Measurements from ENCODE around the gene RAB41. TPM values are rescaled to one million over a fixed set of nuclear protein-coding genes. Genes with fewer than 3 reads are reported as not detected.
"Not testable (repeated sequence)": the region's sequence is repeated elsewhere in the genome, so short reads cannot be mapped to it uniquely, and the experiment has no call there.

The RAB41 gene
- not detected for polyA plus RNA-seq

- H3K27ac ChIP-seq (ENCODE audit: low read depth in 2 of 2, low read length in 1 of 2) = no peak within 1 kb of the TSS
- no peaks in the 10 kb centered on the region for H3K9me3 ChIP-seq (ENCODE audit: control insufficient read depth in 2 of 2, insufficient read depth in 1 of 2, low read depth in 1 of 2, low read length in 1 of 2)
- 90 to 95% methylated on average over 21 of the region's 21 CpGs for WGBS, 2 donors
- H3K4me3 ChIP-seq (ENCODE audit: low read depth in 1 of 2, low read length in 2 of 2) = no peak within 1 kb of the TSS
- no peaks in the 10 kb centered on the region for H3K4me1 ChIP-seq (ENCODE audit: control insufficient read depth in 2 of 2, insufficient read depth in 2 of 2, low read length in 1 of 2)
- H3K36me3 ChIP-seq (ENCODE audit: control insufficient read depth in 2 of 2, insufficient read depth in 2 of 2, low read length in 1 of 2) = peaks cover 0 to 2% of the 10 kb centered on the region in 2 donors
- no peaks in the 10 kb centered on the region for H3K27me3 ChIP-seq (ENCODE audit: control insufficient read depth in 1 of 2, insufficient read depth in 2 of 2, low read length in 2 of 2)
Measured at GRCh38 chrX:70281951-70282350, at the start of gene RAB41. TSS of gene RAB41 (plus strand) at chrX:70282172. CDS start at chrX:70282218, 46 bp downstream.

DNA sequence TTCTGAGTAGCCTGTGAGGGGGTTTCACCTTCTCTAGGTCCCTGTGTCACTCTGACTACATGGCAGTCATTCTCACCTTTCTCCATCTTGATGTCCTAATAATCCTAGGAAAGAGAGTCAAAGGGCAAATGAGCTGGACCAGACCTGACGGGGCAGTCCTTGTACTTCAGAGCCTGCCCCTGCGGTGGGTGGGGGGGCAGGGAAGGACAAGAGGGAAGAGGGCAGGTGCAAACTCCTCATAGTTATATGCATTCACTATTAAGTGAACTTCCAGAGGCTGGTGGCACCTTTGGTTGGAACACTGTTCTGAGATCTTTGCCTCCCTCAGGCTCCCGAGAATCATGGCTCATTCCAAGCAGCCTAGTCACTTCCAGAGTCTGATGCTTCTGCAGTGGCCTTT, 47.6 kb upstream of the RAB41 start, which contains the start of gene AWAT1:
Gene AWAT1 (plus strand): TSS at position 301 of the 400 bp plus-strand sequence. CDS start 41 bp downstream, at position 342.
- Histone ChIP-seq H3K9me3 (ENCODE audit: control insufficient read depth in 2 of 2, insufficient read depth in 1 of 2, low read depth in 1 of 2, low read length in 1 of 2) (no peaks in the 10 kb centered on the region), H3K36me3 (ENCODE audit: control insufficient read depth in 2 of 2, insufficient read depth in 2 of 2, low read length in 1 of 2) (no peaks in the 10 kb centered on the region), H3K4me3 (ENCODE audit: low read depth in 1 of 2, low read length in 2 of 2) (no peak within 1 kb of the TSS), H3K27ac (ENCODE audit: low read depth in 2 of 2, low read length in 1 of 2) (no peak within 1 kb of the TSS), H3K27me3 (ENCODE audit: control insufficient read depth in 1 of 2, insufficient read depth in 2 of 2, low read length in 2 of 2) (peaks cover 0 to 3% of the 10 kb centered on the region in 2 donors), H3K4me1 (ENCODE audit: control insufficient read depth in 2 of 2, insufficient read depth in 2 of 2, low read length in 1 of 2) (no peaks in the 10 kb centered on the region)
- 59 to 87% methylated on average over 3 of the region's 3 CpGs for WGBS, 2 donors

- Histone ChIP-seq H3K4me1 (ENCODE audit: control insufficient read depth in 2 of 2, insufficient read depth in 2 of 2, low read length in 1 of 2) (no peaks in the 10 kb centered on the region), H3K9me3 (ENCODE audit: control insufficient read depth in 2 of 2, insufficient read depth in 1 of 2, low read depth in 1 of 2, low read length in 1 of 2) (no peaks in the 10 kb centered on the region), H3K4me3 (ENCODE audit: low read depth in 1 of 2, low read length in 2 of 2) (no peak overlapping the region), H3K27ac (ENCODE audit: low read depth in 2 of 2, low read length in 1 of 2) (no peak overlapping the region), H3K27me3 (ENCODE audit: control insufficient read depth in 1 of 2, insufficient read depth in 2 of 2, low read length in 2 of 2) (peaks cover 0 to 3% of the 10 kb centered on the region in 2 donors), H3K36me3 (ENCODE audit: control insufficient read depth in 2 of 2, insufficient read depth in 2 of 2, low read length in 1 of 2) (no peaks in the 10 kb centered on the region)
- WGBS, 2 donors = 86 to 90% methylated on average over 1 of the region's 1 CpG
Measured at GRCh38 chrX:70240751-70241150, 41.2 kb upstream of the RAB41 start.

GRCh38 chrX:70241501-70241900, 40.5 kb upstream of the RAB41 start:
- WGBS, 2 donors = 73 to 93% methylated on average over 2 of the region's 2 CpGs
- Histone ChIP-seq H3K9me3 (ENCODE audit: control insufficient read depth in 2 of 2, insufficient read depth in 1 of 2, low read depth in 1 of 2, low read length in 1 of 2) (no peaks in the 10 kb centered on the region), H3K27me3 (ENCODE audit: control insufficient read depth in 1 of 2, insufficient read depth in 2 of 2, low read length in 2 of 2) (peaks cover 0 to 3% of the 10 kb centered on the region in 2 donors), H3K27ac (ENCODE audit: low read depth in 2 of 2, low read length in 1 of 2) (no peak overlapping the region), H3K4me3 (ENCODE audit: low read depth in 1 of 2, low read length in 2 of 2) (no peak overlapping the region), H3K36me3 (ENCODE audit: control insufficient read depth in 2 of 2, insufficient read depth in 2 of 2, low read length in 1 of 2) (no peaks in the 10 kb centered on the region), H3K4me1 (ENCODE audit: control insufficient read depth in 2 of 2, insufficient read depth in 2 of 2, low read length in 1 of 2) (no peaks in the 10 kb centered on the region)

DNA sequence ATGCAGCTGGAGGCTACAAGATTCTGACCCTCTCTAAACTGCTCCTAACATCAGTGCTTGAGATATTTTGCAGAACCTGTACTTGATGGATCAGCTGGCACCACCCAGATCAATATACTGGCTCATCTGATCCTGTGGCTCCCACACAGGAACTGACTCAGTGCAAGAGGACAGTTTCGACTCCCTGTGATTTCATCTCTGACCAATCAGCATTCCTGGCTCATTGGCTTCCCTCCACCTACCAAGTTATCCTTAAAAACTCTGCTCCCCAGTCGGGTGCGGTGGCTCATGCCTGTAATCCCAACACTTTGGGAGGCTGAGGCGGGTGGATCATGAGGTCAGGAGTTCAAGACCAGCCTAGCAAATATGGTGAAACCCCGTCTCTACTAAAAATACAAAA, 38.4 kb upstream of the RAB41 start:
- not testable (repeated sequence) for H3K4me1 ChIP-seq (ENCODE audit: control insufficient read depth in 2 of 2, insufficient read depth in 2 of 2, low read length in 1 of 2); H3K27ac ChIP-seq (ENCODE audit: low read depth in 2 of 2, low read length in 1 of 2); H3K27me3 ChIP-seq (ENCODE audit: control insufficient read depth in 1 of 2, insufficient read depth in 2 of 2, low read length in 2 of 2); H3K4me3 ChIP-seq (ENCODE audit: low read depth in 1 of 2, low read length in 2 of 2); H3K36me3 ChIP-seq (ENCODE audit: control insufficient read depth in 2 of 2, insufficient read depth in 2 of 2, low read length in 1 of 2); H3K9me3 ChIP-seq (ENCODE audit: control insufficient read depth in 2 of 2, insufficient read depth in 1 of 2, low read depth in 1 of 2, low read length in 1 of 2)
- 76 to 82% methylated on average over 5 of the region's 5 CpGs for WGBS, 2 donors

DNA sequence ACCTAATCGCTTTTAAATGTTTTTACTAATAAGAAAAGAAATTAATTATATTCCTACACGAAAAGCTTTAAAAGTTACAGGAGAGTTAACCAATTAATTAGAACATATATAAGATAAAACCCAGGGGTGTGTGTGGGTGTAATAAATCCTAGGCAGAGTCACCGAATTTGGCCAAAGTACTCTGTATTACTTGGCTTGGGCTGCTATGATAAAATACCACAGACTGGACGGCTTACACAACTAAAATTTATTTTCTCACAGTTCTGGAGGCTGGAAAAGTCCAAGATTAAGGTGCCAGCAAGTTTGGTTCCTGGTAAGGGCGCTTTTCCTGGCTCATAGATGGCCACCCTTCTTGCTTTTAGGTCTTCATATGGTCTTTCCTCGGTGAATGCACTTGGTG, 37.1 kb upstream of the RAB41 start:
- WGBS, 2 donors = 71 to 79% methylated on average over 6 of the region's 6 CpGs
- Histone ChIP-seq H3K4me1 (ENCODE audit: control insufficient read depth in 2 of 2, insufficient read depth in 2 of 2, low read length in 1 of 2) (no peaks in the 10 kb centered on the region), H3K27ac (ENCODE audit: low read depth in 2 of 2, low read length in 1 of 2) (no peak overlapping the region), H3K9me3 (ENCODE audit: control insufficient read depth in 2 of 2, insufficient read depth in 1 of 2, low read depth in 1 of 2, low read length in 1 of 2) (no peaks in the 10 kb centered on the region), H3K36me3 (ENCODE audit: control insufficient read depth in 2 of 2, insufficient read depth in 2 of 2, low read length in 1 of 2) (no peaks in the 10 kb centered on the region), H3K27me3 (ENCODE audit: control insufficient read depth in 1 of 2, insufficient read depth in 2 of 2, low read length in 2 of 2) (no peaks in the 10 kb centered on the region), H3K4me3 (ENCODE audit: low read depth in 1 of 2, low read length in 2 of 2) (no peak overlapping the region)

DNA sequence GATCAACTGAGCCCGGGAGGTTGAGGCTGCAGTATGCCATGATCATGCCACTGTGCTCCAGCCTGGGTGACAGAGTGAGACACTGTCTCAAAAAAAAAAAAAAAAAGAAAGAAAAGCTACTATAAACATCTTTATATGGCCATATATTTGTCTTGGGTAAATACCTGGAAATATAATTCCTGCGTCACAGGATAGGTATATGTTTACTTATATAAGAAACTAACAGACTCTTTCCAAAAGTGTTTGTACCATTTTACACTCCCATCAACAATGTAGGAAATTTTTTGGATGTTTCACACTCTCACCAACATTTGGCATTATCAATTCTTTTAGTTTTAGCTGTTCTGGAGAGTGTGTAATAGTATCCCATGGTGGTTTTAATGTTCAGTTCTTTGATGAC, 34.7 kb upstream of the RAB41 start:
- Histone ChIP-seq H3K36me3 (ENCODE audit: control insufficient read depth in 2 of 2, insufficient read depth in 2 of 2, low read length in 1 of 2) (no peaks in the 10 kb centered on the region), H3K27me3 (ENCODE audit: control insufficient read depth in 1 of 2, insufficient read depth in 2 of 2, low read length in 2 of 2) (no peaks in the 10 kb centered on the region), H3K4me1 (ENCODE audit: control insufficient read depth in 2 of 2, insufficient read depth in 2 of 2, low read length in 1 of 2) (no peaks in the 10 kb centered on the region), H3K9me3 (ENCODE audit: control insufficient read depth in 2 of 2, insufficient read depth in 1 of 2, low read depth in 1 of 2, low read length in 1 of 2) (no peaks in the 10 kb centered on the region), H3K4me3 (ENCODE audit: low read depth in 1 of 2, low read length in 2 of 2) (no peak overlapping the region), H3K27ac (ENCODE audit: low read depth in 2 of 2, low read length in 1 of 2) (no peak overlapping the region)
- WGBS, 2 donors = 86 to 98% methylated on average over 2 of the region's 2 CpGs

GRCh38 chrX:70252491-70252890, 29.5 kb upstream of the RAB41 start:
- 40 to 55% methylated on average over 2 of the region's 2 CpGs for WGBS, 2 donors
- H3K27me3 ChIP-seq (ENCODE audit: control insufficient read depth in 1 of 2, insufficient read depth in 2 of 2, low read length in 2 of 2) = no peaks in the 10 kb centered on the region
- H3K36me3 ChIP-seq (ENCODE audit: control insufficient read depth in 2 of 2, insufficient read depth in 2 of 2, low read length in 1 of 2) = no peaks in the 10 kb centered on the region
- no peaks in the 10 kb centered on the region for H3K9me3 ChIP-seq (ENCODE audit: control insufficient read depth in 2 of 2, insufficient read depth in 1 of 2, low read depth in 1 of 2, low read length in 1 of 2)
- no peak overlapping the region for H3K4me3 ChIP-seq (ENCODE audit: low read depth in 1 of 2, low read length in 2 of 2)
- no peak overlapping the region for H3K27ac ChIP-seq (ENCODE audit: low read depth in 2 of 2, low read length in 1 of 2)
- H3K4me1 ChIP-seq (ENCODE audit: control insufficient read depth in 2 of 2, insufficient read depth in 2 of 2, low read length in 1 of 2) = no peaks in the 10 kb centered on the region

- 72 to 83% methylated on average over 3 of the region's 3 CpGs for WGBS, 2 donors
- Histone ChIP-seq H3K27ac (ENCODE audit: low read depth in 2 of 2, low read length in 1 of 2) (no peak overlapping the region), H3K36me3 (ENCODE audit: control insufficient read depth in 2 of 2, insufficient read depth in 2 of 2, low read length in 1 of 2) (no peaks in the 10 kb centered on the region)
Measured at GRCh38 chrX:70253377-70254062, 28.5 kb upstream of the RAB41 start.

GRCh38 chrX:70254063-70254400, 27.9 kb upstream of the RAB41 start:
- Histone ChIP-seq H3K27me3 (ENCODE audit: control insufficient read depth in 1 of 2, insufficient read depth in 2 of 2, low read length in 2 of 2) (no peaks in the 10 kb centered on the region), H3K9me3 (ENCODE audit: control insufficient read depth in 2 of 2, insufficient read depth in 1 of 2, low read depth in 1 of 2, low read length in 1 of 2) (no peaks in the 10 kb centered on the region), H3K27ac (ENCODE audit: low read depth in 2 of 2, low read length in 1 of 2) (no peak overlapping the region), H3K4me3 (ENCODE audit: low read depth in 1 of 2, low read length in 2 of 2) (no peak overlapping the region), H3K4me1 (ENCODE audit: control insufficient read depth in 2 of 2, insufficient read depth in 2 of 2, low read length in 1 of 2) (no peaks in the 10 kb centered on the region), H3K36me3 (ENCODE audit: control insufficient read depth in 2 of 2, insufficient read depth in 2 of 2, low read length in 1 of 2) (no peaks in the 10 kb centered on the region)
- WGBS, 2 donors = 52 to 89% methylated on average over 1 of the region's 1 CpG

More at GRCh38 chrX:70253377-70254062, 28.5 kb upstream of the RAB41 start:
- H3K9me3 ChIP-seq (ENCODE audit: control insufficient read depth in 2 of 2, insufficient read depth in 1 of 2, low read depth in 1 of 2, low read length in 1 of 2) = no peaks in the 10 kb centered on the region
- no peak overlapping the region for H3K4me3 ChIP-seq (ENCODE audit: low read depth in 1 of 2, low read length in 2 of 2)
- no peaks in the 10 kb centered on the region for H3K27me3 ChIP-seq (ENCODE audit: control insufficient read depth in 1 of 2, insufficient read depth in 2 of 2, low read length in 2 of 2)
- no peaks in the 10 kb centered on the region for H3K4me1 ChIP-seq (ENCODE audit: control insufficient read depth in 2 of 2, insufficient read depth in 2 of 2, low read length in 1 of 2)
